ENCODE data around the gene MDH1B. TPM values are rescaled to one million over a fixed set of nuclear protein-coding genes. Genes with fewer than 3 reads are reported as not detected.

Gene MDH1B
- total RNA-seq, 1 experiment from 2014 or later = 0.85 TPM

- intact Hi-C loops (cut with micrococcal nuclease; ENCODE audit: unreplicated experiment) = no loop called here
- no TSS peak for BruUV-seq (replicated peaks)
- Histone ChIP-seq H3K9me3 (ENCODE audit: control insufficient read depth, insufficient read depth, low read depth, low read length) (no peaks in the 10 kb centered on the region), H3K27me3 (ENCODE audit: control insufficient read depth, insufficient read depth, low read length) (no peaks in the 10 kb centered on the region), H3K4me1 (ENCODE audit: control insufficient read depth, insufficient read depth, low read length) (no peaks in the 10 kb centered on the region), H3K4me3 (ENCODE audit: low read depth in 2 of 2, low read length in 2 of 2) (no peak overlapping the region), H3K36me3 (ENCODE audit: control insufficient read depth, insufficient read depth, low read length) (no peaks in the 10 kb centered on the region), H3K27ac (ENCODE audit: low read length) (no peak overlapping the region)
- CTCF ChIA-PET = no interaction called here
- ATAC-seq (no peak), DNase-seq (ENCODE audit: low read depth, low spot score) (no peak)
- POLR2A ChIA-PET = interaction anchor here (0.5 kb wide), 1 partner anchor 783 kb away, joined by 4 read pairs; no protein-coding TSS in a partner anchor
- TF ChIP-seq REST (IDR thresholded peaks at IDR 0.05; ENCODE audit: insufficient read depth in 1 of 2, low read depth in 2 of 2, low read length in 1 of 2) = no peak
- no peak for TF ChIP-seq POLR2AphosphoS5 (IDR thresholded peaks at IDR 0.05; ENCODE audit: low read depth, low read length)
- TF ChIP-seq CTCF (IDR thresholded peaks at IDR 0.05) = no peak
- TF ChIP-seq TCF7L2 (IDR thresholded peaks at IDR 0.05; ENCODE audit: low read depth, low read length) = no peak
- no peak for TF ChIP-seq SIN3A (IDR thresholded peaks at IDR 0.05; ENCODE audit: borderline replicate concordance, insufficient read depth, low read depth, low read length)
- in situ Hi-C loops (cut with HindIII; ENCODE audit: low pct_unique_long_range_greater_than_20kb, low sequenced_read_pairs) = no loop called here
Measured at GRCh38 chr2:206736935-206737334, 28.2 kb downstream of the MDH1B start.

GRCh38 chr2:206733341-206733740, 31.8 kb downstream of the MDH1B start:
- ATAC-seq = no peak
- H3K27ac ChIP-seq (ENCODE audit: low read length) = no peak overlapping the region
- TF ChIP-seq REST (IDR thresholded peaks at IDR 0.05; ENCODE audit: insufficient read depth in 1 of 2, low read depth in 2 of 2, low read length in 1 of 2) (no peak), TCF7L2 (IDR thresholded peaks at IDR 0.05; ENCODE audit: low read depth, low read length) (no peak), SIN3A (IDR thresholded peaks at IDR 0.05; ENCODE audit: borderline replicate concordance, insufficient read depth, low read depth, low read length) (no peak), CTCF (IDR thresholded peaks at IDR 0.05) (no peak)
- POLR2A ChIA-PET = no interaction called here
- no peaks in the 10 kb centered on the region for H3K9me3 ChIP-seq (ENCODE audit: control insufficient read depth, insufficient read depth, low read depth, low read length)
- CTCF ChIA-PET = no interaction called here
- no peak for DNase-seq (ENCODE audit: low read depth, low spot score)
- in situ Hi-C loops (cut with HindIII; ENCODE audit: low pct_unique_long_range_greater_than_20kb, low sequenced_read_pairs) = no loop called here
- no peaks in the 10 kb centered on the region for H3K4me1 ChIP-seq (ENCODE audit: control insufficient read depth, insufficient read depth, low read length)
- BruUV-seq (replicated peaks) = no TSS peak
- intact Hi-C loops (cut with micrococcal nuclease; ENCODE audit: unreplicated experiment) = no loop called here
- H3K4me3 ChIP-seq (ENCODE audit: low read depth in 2 of 2, low read length in 2 of 2) = no peak overlapping the region
- H3K27me3 ChIP-seq (ENCODE audit: control insufficient read depth, insufficient read depth, low read length) = no peaks in the 10 kb centered on the region
- no peaks in the 10 kb centered on the region for H3K36me3 ChIP-seq (ENCODE audit: control insufficient read depth, insufficient read depth, low read length)
